CD4-positive, alpha-beta T cell treated with Interleukin-17A for 4 hours (primary cell): ENCODE results near the gene VIPR2.

Experiments
- DNase-seq: peaks from one replicate; pipeline ENCODE4 v3.0.0-alpha.2; 2020; ENCODE audit warnings: mixed read lengths

VIPR2 gene

DNA sequence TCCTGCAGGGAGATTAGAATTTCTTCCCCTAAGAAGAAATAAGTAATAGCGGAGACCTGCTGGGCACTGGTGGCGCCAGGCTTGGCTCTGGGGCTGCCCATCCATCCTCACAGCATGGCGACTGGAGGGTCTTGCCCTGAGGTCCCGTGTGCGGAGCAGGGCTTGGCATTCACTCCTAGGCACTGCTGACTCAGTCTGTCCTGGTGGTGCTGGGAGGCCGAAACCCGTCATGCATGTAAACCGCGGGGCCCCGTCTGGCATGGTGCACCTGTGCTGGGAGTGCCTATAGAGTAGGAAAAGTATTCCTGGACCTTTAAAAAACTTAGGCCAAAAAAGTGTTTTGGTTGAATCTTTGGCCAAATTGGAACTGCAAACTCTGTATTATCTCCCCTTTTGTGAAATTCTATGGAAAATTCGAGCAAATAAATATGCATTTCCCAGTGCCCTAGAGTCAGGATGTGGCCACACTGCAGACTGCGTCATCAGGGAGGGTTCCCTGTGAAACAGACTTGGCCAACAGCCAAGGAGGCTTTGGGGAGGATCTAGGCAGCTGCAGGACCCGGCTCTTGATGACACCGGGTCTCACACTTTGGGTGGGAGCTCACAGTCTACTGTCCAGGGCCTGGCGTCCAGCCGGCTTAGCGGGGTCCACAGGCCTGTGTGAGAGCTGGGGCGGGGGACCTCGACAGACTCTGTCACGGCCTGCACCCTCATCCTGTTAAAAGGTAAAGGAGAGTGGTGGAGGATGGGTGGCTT lies 122.3 kb downstream of the VIPR2 start:
- DNase-seq, result no peak

DNA sequence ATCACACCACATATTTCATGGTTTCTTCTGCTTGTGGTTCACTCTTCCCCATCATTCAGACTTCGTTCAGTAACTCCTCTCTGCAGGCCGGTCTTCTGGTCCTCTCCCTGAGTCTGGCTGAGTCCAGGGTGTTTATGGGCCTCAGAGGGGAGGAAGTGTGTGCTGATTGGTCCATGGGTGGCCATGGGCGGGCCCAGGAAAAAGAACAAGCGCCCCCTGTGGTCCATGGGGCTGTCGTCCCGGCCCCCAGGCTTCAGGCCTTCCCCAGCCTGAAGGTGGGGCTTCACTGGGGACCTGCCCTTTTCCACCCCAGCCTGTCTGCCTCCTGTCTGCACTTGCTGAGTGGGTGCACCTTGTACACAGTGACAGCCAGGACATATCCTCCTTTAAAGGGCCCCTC lies 123.7 kb downstream of the VIPR2 start:
- DNase-seq, result no peak

GRCh38 chr7:159019111-159019510 lies 125.6 kb downstream of the VIPR2 start:
- DNase-seq, result no peak

GRCh38 chr7:159017741-159018140 lies 126.9 kb downstream of the VIPR2 start:
- no peak for DNase-seq

GRCh38 chr7:159017210-159017609 lies 127.5 kb downstream of the VIPR2 start:
- DNase-seq, result no peak

- no peak for DNase-seq
These were observed 128.1 kb downstream of the VIPR2 start for GRCh38 chr7:159016591-159016990.

DNA sequence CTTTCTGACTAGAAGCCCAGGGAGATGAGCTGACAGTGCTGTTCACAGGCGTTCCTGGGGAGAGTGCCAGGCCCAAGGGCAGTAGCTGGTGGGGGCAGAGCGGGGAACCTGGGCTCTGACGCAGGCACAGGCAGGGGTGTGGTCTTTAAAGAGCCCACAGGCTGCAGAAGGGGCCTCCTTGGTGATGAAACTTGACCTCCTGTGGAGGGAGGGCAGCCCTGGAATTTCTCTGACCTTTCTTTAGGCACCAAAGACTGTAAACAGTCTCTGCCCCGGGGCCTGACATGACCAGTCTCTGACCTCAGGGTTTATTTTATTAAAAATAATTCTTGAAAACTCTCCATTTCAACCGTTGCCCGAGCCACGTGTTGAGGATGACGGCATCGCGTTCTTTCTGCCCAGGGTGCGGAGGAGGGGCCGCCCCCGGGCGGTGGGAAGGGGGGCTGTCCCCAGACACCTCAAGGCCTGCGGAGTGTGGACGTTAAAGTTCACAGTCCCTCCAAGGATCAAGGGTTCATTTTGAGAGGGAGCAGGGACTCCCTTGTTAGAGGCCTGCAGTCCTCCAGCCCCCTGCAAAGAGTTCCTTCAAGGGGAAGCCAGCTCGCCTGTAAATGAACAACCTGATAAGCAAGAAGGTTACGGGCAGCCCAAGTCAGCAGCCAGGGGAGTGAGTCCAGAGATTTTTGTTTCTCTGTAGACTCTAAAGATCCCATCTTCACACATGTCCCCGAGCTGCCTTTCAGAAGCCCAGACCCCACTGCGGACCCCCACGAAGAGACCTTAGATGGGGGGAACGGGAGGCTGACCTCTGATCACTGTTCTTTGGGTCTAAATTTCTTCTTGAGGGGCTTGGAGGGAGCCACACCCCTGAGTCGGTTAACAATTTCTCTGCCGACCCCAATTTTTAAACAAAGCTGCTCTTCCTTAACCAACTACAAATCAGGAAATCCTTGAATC lies 128.9 kb downstream of the VIPR2 start:
- no peak for DNase-seq

GRCh38 chr7:159015081-159015453 lies 129.6 kb downstream of the VIPR2 start:
- no peak for DNase-seq

GRCh38 chr7:159014297-159015062 lies 130.2 kb downstream of the VIPR2 start:
- no peak for DNase-seq

DNA sequence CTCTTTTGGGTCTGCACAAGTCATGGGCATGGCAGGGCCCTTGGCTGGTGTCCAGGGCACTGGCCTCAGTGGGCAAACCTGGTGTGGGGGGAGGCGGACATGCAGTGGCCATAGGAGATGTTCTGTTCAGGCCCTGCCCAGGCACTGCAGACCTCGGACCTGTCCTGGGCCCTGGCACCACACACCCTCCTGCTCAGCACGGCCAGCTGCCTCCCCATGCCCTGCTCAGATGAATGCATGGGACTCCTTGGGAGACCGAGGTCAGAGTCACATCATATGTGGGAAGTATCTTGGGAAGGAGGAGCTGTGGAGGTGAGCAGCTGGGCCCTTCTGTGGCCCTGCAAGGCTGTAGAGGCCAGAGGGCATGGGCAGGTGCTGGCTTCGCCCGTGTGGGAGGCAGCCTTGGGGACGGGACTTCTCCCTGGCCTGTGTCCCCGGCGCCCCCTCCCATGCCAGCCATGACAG lies 130.8 kb downstream of the VIPR2 start:
- DNase-seq, result no peak

DNA sequence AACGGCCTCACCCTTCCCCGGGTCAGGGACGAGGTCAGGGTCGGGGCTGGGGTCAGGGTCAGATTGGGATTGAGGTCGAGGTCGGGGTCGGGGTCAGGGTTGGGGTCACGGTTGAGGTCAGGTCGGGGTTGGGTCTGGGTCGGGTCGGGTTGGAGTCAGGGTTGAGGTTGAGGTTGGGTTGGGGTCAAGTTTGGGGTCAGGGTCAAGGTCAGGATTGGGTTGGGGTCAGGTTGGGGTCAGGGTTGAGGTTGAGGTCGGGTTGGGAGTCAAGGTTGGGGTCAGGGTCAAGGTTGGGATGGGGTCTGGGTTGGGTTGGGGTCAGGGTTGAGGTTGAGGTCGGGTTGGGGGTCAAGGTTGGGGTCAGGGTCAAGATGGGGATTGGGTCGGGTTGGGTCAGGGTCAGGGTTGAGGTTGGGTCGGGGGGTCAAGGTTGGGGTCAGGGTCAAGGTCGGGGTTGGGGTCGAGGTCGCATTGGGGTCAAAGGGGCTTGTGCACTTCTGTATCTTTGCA lies 131.4 kb downstream of the VIPR2 start:
- no peak for DNase-seq

DNA sequence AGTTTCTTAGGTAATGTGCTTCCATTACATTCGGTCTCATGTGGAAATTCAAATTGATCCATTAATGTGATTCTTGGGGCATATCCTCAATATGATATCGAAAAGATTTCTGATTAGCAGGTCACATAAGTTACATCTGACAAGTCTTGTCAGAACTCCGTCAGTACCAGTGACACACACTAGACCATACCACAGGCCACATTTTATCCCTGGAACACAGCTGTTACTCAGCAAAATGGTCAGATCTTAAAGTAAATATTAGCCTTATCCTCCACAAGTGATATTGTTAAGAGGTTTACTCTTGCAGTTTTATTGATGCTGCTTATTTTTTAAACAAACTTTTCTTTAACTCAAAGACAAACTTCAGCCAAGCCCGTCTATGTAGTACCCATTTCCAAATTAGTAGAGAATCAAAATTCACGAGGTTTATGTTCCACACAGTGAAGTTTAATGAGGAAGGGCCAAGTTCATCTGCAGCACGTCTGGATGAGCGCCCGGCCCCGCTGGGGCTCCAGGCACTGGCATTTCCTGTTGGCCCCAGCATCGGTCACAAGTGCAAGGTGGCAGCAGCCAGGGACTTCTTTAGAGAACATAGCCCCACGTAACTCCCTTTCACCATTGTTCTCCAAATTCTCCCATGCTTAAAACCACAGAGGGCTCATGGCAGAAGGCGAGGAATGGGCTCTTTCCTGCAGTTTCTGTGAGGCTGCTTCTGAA lies 132.2 kb downstream of the VIPR2 start:
- DNase-seq, result no peak

GRCh38 chr7:159011722-159012022 lies 133.0 kb downstream of the VIPR2 start:
- no peak for DNase-seq

GRCh38 chr7:159010937-159011721 lies 133.5 kb downstream of the VIPR2 start:
- no peak for DNase-seq

DNA sequence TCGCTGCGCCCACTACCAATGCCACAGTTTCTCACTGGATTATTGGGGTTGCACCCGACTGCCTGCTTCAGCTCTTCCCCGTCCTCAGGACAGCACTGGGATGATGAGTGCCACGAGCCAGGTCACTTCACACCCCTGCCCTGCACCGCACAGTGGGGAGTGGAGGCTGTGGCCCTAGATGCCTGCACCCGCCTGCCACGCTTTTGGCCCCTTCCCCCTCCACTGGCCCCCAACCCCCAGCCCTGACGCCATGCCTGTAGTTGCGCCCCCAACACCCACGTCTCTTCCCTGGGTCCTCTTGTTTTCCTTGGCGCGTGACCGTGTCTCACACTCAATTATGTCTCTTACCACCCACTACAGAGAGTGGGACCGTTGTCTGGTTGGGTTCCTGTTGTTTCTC lies 134.3 kb downstream of the VIPR2 start:
- DNase-seq, result no peak

GRCh38 chr7:159009951-159010350 lies 134.7 kb downstream of the VIPR2 start:
- DNase-seq, result no peak

DNA sequence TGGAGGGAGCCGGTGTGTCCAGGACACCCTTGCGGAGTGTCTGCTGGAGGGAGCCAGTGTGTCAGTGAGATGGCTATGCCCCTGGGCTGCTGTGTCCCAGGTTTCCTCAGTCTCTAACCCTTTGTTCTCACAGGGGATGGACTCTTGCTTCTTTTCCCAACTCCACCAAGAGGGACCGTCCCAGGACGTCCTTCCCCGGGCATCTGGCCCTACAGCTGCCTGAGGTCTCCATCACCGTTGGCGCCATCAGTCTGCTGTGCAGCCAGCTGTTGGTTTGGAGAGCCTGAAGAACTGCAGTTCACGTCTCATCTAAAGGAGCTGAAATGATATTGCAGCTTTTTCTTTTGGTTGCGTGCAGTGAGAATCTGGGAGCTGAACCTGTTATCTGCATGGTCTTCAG lies 136.2 kb downstream of the VIPR2 start:
- DNase-seq, result no peak

DNA sequence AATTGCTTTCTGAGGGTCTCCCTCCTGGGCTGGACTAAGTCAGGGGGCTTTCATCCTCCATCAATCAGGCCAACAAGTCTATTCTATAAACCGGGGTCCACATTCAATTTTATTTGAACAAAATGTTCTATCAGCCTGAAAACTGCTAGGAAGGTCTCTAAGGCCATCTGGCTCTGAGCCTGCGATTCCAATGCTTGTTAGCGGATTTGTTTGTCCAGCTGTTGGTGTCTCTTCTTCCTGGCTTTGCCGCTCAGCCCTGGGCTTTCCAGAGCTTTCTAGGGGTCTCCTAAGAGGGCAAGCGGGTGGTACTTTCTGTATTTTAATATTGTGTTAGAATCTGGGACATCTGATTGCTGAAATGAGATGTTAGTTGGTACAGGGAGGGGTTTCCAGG lies 136.7 kb downstream of the VIPR2 start:
- no peak for DNase-seq

DNA sequence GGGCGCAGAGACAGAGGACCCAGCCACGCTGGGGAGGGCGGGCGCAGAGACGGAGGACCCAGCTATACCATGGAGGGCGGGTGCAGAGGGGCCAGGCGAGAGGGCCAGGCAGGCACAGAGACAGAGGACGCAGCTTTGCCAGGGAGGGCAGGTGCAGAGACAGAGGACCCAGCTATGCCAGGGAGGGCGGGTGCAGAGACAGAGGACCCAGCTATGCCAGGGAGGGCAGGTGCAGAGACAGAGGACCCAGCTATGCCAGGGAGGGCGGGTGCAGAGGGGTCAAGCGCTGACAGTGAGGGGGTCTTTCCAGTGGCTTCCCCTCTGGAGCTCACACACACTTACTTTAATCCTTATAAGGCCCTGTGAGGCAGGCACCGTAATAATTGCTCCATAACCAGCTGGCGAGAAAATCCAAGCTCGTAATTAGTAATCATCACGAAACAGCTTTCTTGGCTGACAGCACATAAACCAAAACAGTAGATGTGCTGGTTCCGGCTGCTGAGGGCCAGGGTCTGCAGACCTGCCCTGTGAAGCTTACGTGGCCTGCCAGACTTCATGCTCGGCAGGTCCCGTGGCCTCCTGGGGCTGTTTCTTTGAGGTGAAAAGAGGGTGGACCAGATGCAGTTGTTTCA lies 137.2 kb downstream of the VIPR2 start:
- DNase-seq, result no peak

GRCh38 chr7:159006610-159007130 lies 138.0 kb downstream of the VIPR2 start:
- DNase-seq, result no peak
